ENCODE data around the gene DHX15.

- TF ChIP-seq CTCF (IDR thresholded peaks at IDR 0.05) (no peak), POLR2A (IDR thresholded peaks at IDR 0.05) (no peak)
Observed at GRCh38 chr4:24537025-24537424, 47.3 kb downstream of the DHX15 start.
